K562 (cell line): ENCODE results near the gene HIVEP1. TPM values are rescaled to one million over a fixed set of nuclear protein-coding genes. Genes with fewer than 3 reads are reported as not detected.

Source experiments
- CREM ChIP-seq: IDR thresholded peaks from 2 replicates; pipeline ENCODE4 v1.6.1; 2014; ENCODE audit warnings: antibody characterized with exemption, low read depth
- LCOR ChIP-seq: sonication (generic); formaldehyde crosslinking; IDR thresholded peaks from 2 replicates; pipeline ENCODE4 v1.8.0; 2022; ENCODE audit warnings: mild to moderate bottlenecking, missing genetic modification reagents
- NR4A1 ChIP-seq, 2 experiments: fragments of 250-450 bp in 1 of 2; fragments of 450-650 bp in 1 of 2; sonication (Bioruptor Pico) in 1 of 2; IDR thresholded peaks; 2 replicates each; pipeline versions ENCODE4 v1.4.0 to v1.6.1; 2016 to 2020; ENCODE audit warnings: mild to moderate bottlenecking in 2 of 2, missing compliant biosample characterization in 1 of 2, missing genetic modification characterization in 1 of 2, moderate library complexity in 1 of 2
- PCBP1 ChIP-seq: fragments of 200-400 bp; formaldehyde crosslinking; IDR thresholded peaks from 2 replicates; pipeline ENCODE4 v1.6.1; 2018; ENCODE audit warnings: mild to moderate bottlenecking, low read depth, low read length; ENCODE audit not compliant: poor library complexity, severe bottlenecking
- STAT5A ChIP-seq: IDR thresholded peaks from 2 replicates; pipeline ENCODE4 v1.6.1; 2012; ENCODE audit warnings: low read length, inconsistent platforms, borderline replicate concordance
- ZNF174 ChIP-seq: fragments of 250-450 bp; sonication (Bioruptor Pico); IDR thresholded peaks from 2 replicates; pipeline ENCODE4 v1.4.0; 2020; ENCODE audit warnings: mild to moderate bottlenecking
- ZNF696 ChIP-seq: fragments of 250-450 bp; sonication (Bioruptor Pico); conservative IDR thresholded peaks from 2 replicates; pipeline ENCODE4 v1.4.0; 2020; ENCODE audit warnings: mild to moderate bottlenecking, moderate library complexity
- ZNF766 ChIP-seq: fragments of 200-800 bp; sonication (Bioruptor generic); conservative IDR thresholded peaks from 2 replicates; pipeline ENCODE4 v1.6.1; 2016; ENCODE audit warnings: missing genetic modification characterization, missing compliant biosample characterization
- polyA plus RNA-seq, 8 experiments: library from polyadenylated mRNA; depleted of rRNA in 4 of 8; stranded (reverse) in 5 of 8; unstranded in 3 of 8; fragments of >200 nt; fragmentation: Nextera tagmentation in 2 of 8; fragmentation: Illumina TruSeq in 1 of 8; extraction: Ambion mirVana in 2 of 8; extraction: Trizol in 1 of 8; gene quantifications; 2 replicates each; pipeline versions ENCODE4 v1.2.1 to v1.2.3, GENCODE V29; 2011 to 2014; ENCODE audit warnings: inconsistent platforms in 1 of 8, missing spikeins in 1 of 8
- total RNA-seq, 7 experiments: library from RNA; depleted of rRNA in 6 of 7; stranded (reverse); fragments of >200 nt in 6 of 7; fragmentation: Illumina TruSeq in 2 of 7; extraction: Trizol in 2 of 7; gene quantifications; 2 replicates each; pipeline versions ENCODE4 v1.2.1 to v1.2.3, GENCODE V29; 2011 to 2021; ENCODE audit warnings: low replicate concordance in 1 of 7
- TF ChIP-seq, protein P1 (sequence below): fragments of 450-650 bp; formaldehyde crosslinking; IDR thresholded peaks from 2 replicates; pipeline ENCODE4 v1.4.0; 2020; ENCODE audit warnings: mild to moderate bottlenecking
- TF ChIP-seq, protein P2 (sequence below), 2 experiments: fragments of 450-650 bp; conservative IDR thresholded peaks; 2 replicates each; pipeline ENCODE4 v1.6.1; 2017; ENCODE audit warnings: mild to moderate bottlenecking in 2 of 2, moderate library complexity in 2 of 2
- TF ChIP-seq, protein P3 (sequence below): fragments of 200-800 bp; sonication (Bioruptor generic); IDR thresholded peaks from 2 replicates; pipeline ENCODE4 v1.6.1; 2017; ENCODE audit warnings: missing genetic modification characterization, missing compliant biosample characterization
- TF ChIP-seq, protein P4 (sequence below): sonication (generic); formaldehyde crosslinking; IDR thresholded peaks from 2 replicates; pipeline ENCODE4 v1.8.1; 2023; ENCODE audit warnings: mild to moderate bottlenecking, missing genetic modification reagents, moderate library complexity
- TF ChIP-seq, protein P5 (sequence below), 2 experiments: IDR thresholded peaks; 2 replicates each; pipeline ENCODE4 v1.6.1; 2012; ENCODE audit warnings: improper control_type of control experiment in 2 of 2, low read depth in 2 of 2, low read length in 2 of 2, borderline replicate concordance in 1 of 2
- TF ChIP-seq, protein P6 (sequence below), 2 experiments: IDR thresholded peaks in 1 of 2; conservative IDR thresholded peaks in 1 of 2; 2 replicates each; pipeline ENCODE4 v1.6.1; 2016; ENCODE audit warnings: low read depth in 2 of 2, mild to moderate bottlenecking in 1 of 2, missing compliant biosample characterization in 1 of 2, missing genetic modification characterization in 1 of 2, moderate library complexity in 1 of 2

Gene HIVEP1
- total and polyA plus RNA-seq, 9 of the 15 experiments (the other 6 are each of a cell fraction or from before 2014, with no cell fraction given) = 6.0 to 33.3 (median 21.7) TPM

DNA sequence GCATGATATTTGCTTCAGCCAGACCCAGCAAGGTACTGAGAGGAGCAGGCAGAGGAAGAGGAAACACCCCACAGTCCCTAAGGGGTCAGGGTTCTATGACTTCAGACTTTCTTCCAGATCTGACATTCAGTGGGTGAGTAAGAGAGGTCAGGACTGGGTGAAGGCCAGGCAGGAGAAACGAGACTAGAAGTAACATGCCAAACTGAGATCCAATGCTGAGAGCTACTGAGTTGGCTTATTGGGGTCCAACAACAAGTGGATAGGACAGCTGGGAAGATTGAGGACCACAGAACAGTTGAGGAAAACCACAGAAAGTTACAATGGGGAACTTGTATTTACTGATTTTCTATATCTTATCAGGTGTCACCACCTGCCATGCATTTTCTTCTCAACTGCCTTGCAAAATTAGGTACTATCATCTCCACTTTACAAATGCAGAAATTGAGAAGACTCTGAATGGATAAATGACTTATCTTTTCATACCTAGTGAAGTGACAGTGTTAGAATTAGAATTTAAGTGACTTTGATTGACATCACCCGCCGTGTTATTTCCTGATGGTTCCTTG is 43.8 kb upstream of the HIVEP1 start (continued):
- no peak for TF ChIP-seq NR4A1 (CRISPR knock-in tag; IDR thresholded peaks at IDR 0.05)
- no peak for TF ChIP-seq NR4A1 (tag; IDR thresholded peaks at IDR 0.05)
- TF ChIP-seq ZNF696 = no peak; the same call in 1 of the 2 replicates
- TF ChIP-seq STAT5A = peak; percentile 59
- no peak for TF ChIP-seq PCBP1
- TF ChIP-seq, protein P1, sequence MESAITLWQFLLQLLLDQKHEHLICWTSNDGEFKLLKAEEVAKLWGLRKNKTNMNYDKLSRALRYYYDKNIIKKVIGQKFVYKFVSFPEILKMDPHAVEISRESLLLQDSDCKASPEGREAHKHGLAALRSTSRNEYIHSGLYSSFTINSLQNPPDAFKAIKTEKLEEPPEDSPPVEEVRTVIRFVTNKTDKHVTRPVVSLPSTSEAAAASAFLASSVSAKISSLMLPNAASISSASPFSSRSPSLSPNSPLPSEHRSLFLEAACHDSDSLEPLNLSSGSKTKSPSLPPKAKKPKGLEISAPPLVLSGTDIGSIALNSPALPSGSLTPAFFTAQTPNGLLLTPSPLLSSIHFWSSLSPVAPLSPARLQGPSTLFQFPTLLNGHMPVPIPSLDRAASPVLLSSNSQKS (CRISPR knock-in tag) = no peak
- TF ChIP-seq LCOR = 0 out of 2 replicates have a peak, but pooled peaks have one; percentile 26
- peak; percentile 14; the same call in 1 of the 2 replicates for TF ChIP-seq CREM
- no peak for TF ChIP-seq ZNF766 (CRISPR knock-in tag)
- TF ChIP-seq, protein P2, sequence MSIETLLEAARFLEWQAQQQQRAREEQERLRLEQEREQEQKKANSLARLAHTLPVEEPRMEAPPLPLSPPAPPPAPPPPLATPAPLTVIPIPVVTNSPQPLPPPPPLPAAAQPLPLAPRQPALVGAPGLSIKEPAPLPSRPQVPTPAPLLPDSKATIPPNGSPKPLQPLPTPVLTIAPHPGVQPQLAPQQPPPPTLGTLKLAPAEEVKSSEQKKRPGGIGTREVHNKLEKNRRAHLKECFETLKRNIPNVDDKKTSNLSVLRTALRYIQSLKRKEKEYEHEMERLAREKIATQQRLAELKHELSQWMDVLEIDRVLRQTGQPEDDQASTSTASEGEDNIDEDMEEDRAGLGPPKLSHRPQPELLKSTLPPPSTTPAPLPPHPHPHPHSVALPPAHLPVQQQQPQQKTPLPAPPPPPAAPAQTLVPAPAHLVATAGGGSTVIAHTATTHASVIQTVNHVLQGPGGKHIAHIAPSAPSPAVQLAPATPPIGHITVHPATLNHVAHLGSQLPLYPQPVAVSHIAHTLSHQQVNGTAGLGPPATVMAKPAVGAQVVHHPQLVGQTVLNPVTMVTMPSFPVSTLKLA (conservative IDR thresholded peaks at IDR 0.05) = 0 out of 4 replicates have a peak, but pooled peaks of 1 of the 2 experiments have one; percentile 38
- TF ChIP-seq ZNF174 (CRISPR knock-in tag) = no peak
- TF ChIP-seq, protein P3, sequence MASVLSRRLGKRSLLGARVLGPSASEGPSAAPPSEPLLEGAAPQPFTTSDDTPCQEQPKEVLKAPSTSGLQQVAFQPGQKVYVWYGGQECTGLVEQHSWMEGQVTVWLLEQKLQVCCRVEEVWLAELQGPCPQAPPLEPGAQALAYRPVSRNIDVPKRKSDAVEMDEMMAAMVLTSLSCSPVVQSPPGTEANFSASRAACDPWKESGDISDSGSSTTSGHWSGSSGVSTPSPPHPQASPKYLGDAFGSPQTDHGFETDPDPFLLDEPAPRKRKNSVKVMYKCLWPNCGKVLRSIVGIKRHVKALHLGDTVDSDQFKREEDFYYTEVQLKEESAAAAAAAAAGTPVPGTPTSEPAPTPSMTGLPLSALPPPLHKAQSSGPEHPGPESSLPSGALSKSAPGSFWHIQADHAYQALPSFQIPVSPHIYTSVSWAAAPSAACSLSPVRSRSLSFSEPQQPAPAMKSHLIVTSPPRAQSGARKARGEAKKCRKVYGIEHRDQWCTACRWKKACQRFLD (CRISPR knock-in tag) = peak; percentile 62; the same call in 1 of the 2 replicates
- TF ChIP-seq, protein P4, sequence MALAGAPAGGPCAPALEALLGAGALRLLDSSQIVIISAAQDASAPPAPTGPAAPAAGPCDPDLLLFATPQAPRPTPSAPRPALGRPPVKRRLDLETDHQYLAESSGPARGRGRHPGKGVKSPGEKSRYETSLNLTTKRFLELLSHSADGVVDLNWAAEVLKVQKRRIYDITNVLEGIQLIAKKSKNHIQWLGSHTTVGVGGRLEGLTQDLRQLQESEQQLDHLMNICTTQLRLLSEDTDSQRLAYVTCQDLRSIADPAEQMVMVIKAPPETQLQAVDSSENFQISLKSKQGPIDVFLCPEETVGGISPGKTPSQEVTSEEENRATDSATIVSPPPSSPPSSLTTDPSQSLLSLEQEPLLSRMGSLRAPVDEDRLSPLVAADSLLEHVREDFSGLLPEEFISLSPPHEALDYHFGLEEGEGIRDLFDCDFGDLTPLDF (CRISPR knock-in tag) = no peak
- TF ChIP-seq, protein P5, sequence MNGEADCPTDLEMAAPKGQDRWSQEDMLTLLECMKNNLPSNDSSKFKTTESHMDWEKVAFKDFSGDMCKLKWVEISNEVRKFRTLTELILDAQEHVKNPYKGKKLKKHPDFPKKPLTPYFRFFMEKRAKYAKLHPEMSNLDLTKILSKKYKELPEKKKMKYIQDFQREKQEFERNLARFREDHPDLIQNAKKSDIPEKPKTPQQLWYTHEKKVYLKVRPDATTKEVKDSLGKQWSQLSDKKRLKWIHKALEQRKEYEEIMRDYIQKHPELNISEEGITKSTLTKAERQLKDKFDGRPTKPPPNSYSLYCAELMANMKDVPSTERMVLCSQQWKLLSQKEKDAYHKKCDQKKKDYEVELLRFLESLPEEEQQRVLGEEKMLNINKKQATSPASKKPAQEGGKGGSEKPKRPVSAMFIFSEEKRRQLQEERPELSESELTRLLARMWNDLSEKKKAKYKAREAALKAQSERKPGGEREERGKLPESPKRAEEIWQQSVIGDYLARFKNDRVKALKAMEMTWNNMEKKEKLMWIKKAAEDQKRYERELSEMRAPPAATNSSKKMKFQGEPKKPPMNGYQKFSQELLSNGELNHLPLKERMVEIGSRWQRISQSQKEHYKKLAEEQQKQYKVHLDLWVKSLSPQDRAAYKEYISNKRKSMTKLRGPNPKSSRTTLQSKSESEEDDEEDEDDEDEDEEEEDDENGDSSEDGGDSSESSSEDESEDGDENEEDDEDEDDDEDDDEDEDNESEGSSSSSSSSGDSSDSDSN (IDR thresholded peaks at IDR 0.05; ENCODE audit: borderline replicate concordance in 1 of 2, low read depth in 2 of 2, low read length in 2 of 2) = peak in 1 of 2 experiments; percentile 81; a peak in 1 of 4 replicates
- TF ChIP-seq, protein P6, sequence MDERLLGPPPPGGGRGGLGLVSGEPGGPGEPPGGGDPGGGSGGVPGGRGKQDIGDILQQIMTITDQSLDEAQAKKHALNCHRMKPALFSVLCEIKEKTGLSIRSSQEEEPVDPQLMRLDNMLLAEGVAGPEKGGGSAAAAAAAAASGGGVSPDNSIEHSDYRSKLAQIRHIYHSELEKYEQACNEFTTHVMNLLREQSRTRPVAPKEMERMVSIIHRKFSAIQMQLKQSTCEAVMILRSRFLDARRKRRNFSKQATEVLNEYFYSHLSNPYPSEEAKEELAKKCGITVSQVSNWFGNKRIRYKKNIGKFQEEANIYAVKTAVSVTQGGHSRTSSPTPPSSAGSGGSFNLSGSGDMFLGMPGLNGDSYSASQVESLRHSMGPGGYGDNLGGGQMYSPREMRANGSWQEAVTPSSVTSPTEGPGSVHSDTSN (CRISPR knock-in tag; IDR thresholded peaks at IDR 0.05; ENCODE audit: low read depth) = no peak
- TF ChIP-seq, protein P6 (tag; conservative IDR thresholded peaks at IDR 0.05; ENCODE audit: low read depth) = 0 out of 2 replicates have a peak, but pooled peaks have one; percentile 6
